ENCODE data around the gene SLC30A7.

Gene SLC30A7

GRCh38 chr1:100972185-100972584 lies 76.3 kb downstream of the SLC30A7 start:
- DNase-seq (ENCODE audit: low read depth) = no peak

- no peak for DNase-seq (ENCODE audit: low read depth)
These were observed 81.0 kb downstream of the SLC30A7 start for GRCh38 chr1:100976936-100977335.

GRCh38 chr1:100979631-100980030 lies 83.7 kb downstream of the SLC30A7 start:
- DNase-seq (ENCODE audit: low read depth) = no peak

- no peak for DNase-seq (ENCODE audit: low read depth)
These were observed 86.9 kb downstream of the SLC30A7 start for GRCh38 chr1:100982793-100983192.

- DNase-seq (ENCODE audit: low read depth) = peak; percentile 78
These were observed 92.2 kb downstream of the SLC30A7 start for GRCh38 chr1:100988121-100988520.

- DNase-seq (ENCODE audit: low read depth) = peak; percentile 87
These were observed 93.6 kb downstream of the SLC30A7 start for GRCh38 chr1:100989306-100990077.

GRCh38 chr1:100995198-100995988 lies 99.5 kb downstream of the SLC30A7 start:
- peak; percentile 4 for DNase-seq (ENCODE audit: low read depth)

- DNase-seq (ENCODE audit: low read depth) = no peak
These were observed 102.5 kb downstream of the SLC30A7 start for GRCh38 chr1:100998426-100998825.

GRCh38 chr1:101000131-101000873 lies 104.4 kb downstream of the SLC30A7 start:
- DNase-seq (ENCODE audit: low read depth) = peak; percentile 68

- no peak for DNase-seq (ENCODE audit: low read depth)
These were observed 106.7 kb downstream of the SLC30A7 start for GRCh38 chr1:101002551-101002950.

GRCh38 chr1:101003012-101003650 lies 107.2 kb downstream of the SLC30A7 start:
- DNase-seq (ENCODE audit: low read depth) = no peak

GRCh38 chr1:101004061-101004460 lies 108.2 kb downstream of the SLC30A7 start:
- DNase-seq (ENCODE audit: low read depth) = peak; percentile 86

GRCh38 chr1:101004670-101005069 lies 108.8 kb downstream of the SLC30A7 start:
- DNase-seq (ENCODE audit: low read depth) = peak; percentile 78

GRCh38 chr1:101005183-101005582 lies 109.3 kb downstream of the SLC30A7 start:
- DNase-seq (ENCODE audit: low read depth) = no peak

GRCh38 chr1:101005871-101006270 lies 110.0 kb downstream of the SLC30A7 start:
- DNase-seq (ENCODE audit: low read depth) = no peak

GRCh38 chr1:101006553-101006952 lies 110.7 kb downstream of the SLC30A7 start:
- peak; percentile 42 for DNase-seq (ENCODE audit: low read depth)

GRCh38 chr1:101008229-101008834 lies 112.4 kb downstream of the SLC30A7 start:
- peak; percentile 16 for DNase-seq (ENCODE audit: low read depth)

GRCh38 chr1:101013776-101014175 lies 117.9 kb downstream of the SLC30A7 start:
- no peak for DNase-seq (ENCODE audit: low read depth)

- DNase-seq (ENCODE audit: low read depth) = no peak
These were observed 121.6 kb downstream of the SLC30A7 start for GRCh38 chr1:101017448-101017847.

- peak; percentile 65 for DNase-seq (ENCODE audit: low read depth)
These were observed 126.4 kb downstream of the SLC30A7 start for GRCh38 chr1:101022294-101022693.

GRCh38 chr1:101025283-101025656 lies 129.4 kb downstream of the SLC30A7 start:
- no peak for DNase-seq (ENCODE audit: low read depth)
